NCI-H187 (cell line): Measurements from ENCODE around the gene PDE10A.

ENCODE experiments used
- DNase-seq, 2 experiments: peaks; one replicate each; lab custom pipeline; 2025; lab: John Stamatoyannopoulos, UW

Gene PDE10A

GRCh38 chr6:165655191-165655590, 7.8 kb downstream of the PDE10A start:
- no peak for DNase-seq

DNA sequence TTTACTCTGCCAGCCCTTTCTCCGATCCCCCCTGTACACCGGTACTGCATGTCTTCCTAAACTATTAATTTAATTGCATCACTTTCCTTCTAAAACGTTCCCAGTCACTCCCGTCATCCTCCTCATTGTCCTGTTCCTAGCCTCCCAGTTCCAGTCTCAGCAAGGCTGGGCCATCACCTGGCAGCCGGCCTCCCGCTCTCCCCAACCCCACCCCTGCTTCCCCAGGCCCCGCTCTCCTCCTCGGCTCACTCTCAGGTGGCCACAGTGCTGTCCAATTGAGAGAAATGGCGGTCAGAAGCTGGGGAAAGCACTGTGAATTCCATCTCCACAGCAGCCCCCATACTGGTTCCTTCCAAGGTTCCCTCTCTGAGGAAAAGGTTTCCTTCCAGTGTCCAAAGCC, 8.9 kb downstream of the PDE10A start:
- DNase-seq = no peak

- DNase-seq = no peak
Observed at GRCh38 chr6:165653607-165654006, 9.4 kb downstream of the PDE10A start.

GRCh38 chr6:165653196-165653595, 9.8 kb downstream of the PDE10A start:
- no peak for DNase-seq

- no peak for DNase-seq
Observed at GRCh38 chr6:165652766-165653165, 10.3 kb downstream of the PDE10A start.

DNA sequence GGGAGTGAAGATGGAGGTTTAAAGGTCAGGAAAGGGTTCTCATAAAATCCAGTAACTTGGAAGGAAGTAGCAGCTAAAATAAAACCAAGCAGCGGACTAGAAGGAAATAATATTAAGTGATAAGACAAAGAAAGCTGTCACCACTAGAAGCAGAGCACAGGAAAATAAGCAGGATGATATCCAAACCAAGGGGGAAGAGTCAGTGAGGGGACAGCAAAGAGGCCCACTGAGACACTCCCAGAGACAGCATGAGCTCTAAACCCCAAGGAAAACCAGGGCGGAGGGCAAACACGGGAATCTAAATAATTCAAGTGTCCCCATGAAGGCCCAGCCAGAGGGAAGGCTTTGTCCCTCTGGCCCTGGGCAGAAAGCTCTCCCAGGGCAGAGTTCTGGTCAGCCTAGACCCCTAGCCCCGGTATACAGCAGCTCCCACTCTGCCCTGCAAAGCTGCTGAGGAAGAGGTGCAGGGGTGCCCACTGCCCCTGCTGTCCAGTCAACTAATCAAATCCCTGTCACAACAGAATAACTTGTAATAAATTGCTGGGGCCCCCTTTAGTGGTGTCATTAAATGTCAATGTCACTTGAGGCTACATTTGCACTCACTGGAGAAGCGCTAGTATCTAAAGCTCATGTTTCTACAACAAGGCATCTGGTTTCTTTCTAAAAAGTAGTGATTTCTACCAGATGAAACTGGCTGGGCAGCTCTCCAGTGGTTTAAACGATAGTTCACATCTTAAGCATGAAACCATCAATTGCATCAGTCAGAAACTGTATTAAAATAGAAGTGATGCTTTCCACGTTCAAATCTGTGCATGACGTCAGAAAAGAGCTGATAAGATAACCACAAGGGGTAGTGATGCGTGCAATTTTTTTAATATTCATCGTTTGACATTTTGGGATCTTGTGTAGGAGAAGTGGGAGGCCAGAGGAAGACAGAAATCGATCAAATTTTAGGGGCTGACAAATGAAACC, 13.6 kb downstream of the PDE10A start:
- DNase-seq = no peak

GRCh38 chr6:165647041-165647440, 16.0 kb downstream of the PDE10A start:
- DNase-seq = no peak

- no peak for DNase-seq
Observed at GRCh38 chr6:165645919-165646318, 17.1 kb downstream of the PDE10A start.

DNA sequence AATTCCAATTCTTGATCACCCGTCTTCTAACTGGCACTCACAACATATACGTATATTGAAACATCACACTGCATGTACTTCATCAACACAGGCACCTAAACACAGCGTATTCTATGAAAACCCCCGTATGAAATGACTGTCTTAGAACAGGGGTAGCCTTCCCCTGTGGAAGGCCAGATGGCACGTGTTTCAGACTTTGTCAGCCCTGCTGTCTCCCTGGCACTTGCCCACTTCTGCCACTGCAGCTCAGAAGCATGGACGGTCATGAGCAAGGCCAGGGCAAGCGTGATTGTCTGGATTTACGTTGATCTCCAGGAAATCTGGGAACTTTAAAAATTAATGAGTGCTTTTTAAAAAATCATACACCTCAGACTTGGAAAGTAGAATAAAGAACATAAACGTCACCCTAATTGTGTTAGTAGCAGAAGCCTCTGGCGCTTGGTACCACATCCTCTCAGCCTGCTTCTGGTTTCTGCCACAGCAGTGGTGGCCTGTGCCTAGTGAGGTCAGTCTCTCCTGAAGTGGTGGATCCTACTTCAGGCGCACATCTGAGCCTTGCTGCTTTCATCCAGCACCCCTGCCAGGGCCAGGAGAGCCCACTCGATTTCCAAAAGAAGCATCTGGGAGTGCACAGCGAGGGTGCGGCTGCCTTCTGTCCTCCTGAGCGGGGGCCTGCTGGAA, 18.3 kb downstream of the PDE10A start:
- no peak for DNase-seq

- DNase-seq = no peak
Observed at GRCh38 chr6:165643015-165643414, 20.0 kb downstream of the PDE10A start.

GRCh38 chr6:165641672-165642156, 21.3 kb downstream of the PDE10A start:
- DNase-seq = no peak

DNA sequence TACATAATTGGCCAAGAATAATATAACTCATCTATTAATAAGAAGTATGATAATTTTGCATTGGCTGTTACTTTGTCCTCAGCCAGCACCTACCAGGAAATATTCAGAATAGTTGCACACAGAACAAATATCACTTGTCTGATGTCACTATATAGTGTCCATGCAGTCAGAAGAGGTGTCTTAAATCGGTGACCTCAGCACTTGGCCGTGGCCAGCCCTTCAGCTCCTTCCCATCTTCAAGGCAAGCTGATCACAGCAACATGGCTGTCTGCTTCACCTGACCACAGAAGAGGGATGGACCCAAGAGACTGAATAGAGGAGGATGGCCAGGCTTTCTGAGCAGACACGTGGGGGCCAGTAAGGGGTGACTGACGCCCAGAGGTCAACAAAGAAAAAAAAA, 22.2 kb downstream of the PDE10A start:
- no peak for DNase-seq

DNA sequence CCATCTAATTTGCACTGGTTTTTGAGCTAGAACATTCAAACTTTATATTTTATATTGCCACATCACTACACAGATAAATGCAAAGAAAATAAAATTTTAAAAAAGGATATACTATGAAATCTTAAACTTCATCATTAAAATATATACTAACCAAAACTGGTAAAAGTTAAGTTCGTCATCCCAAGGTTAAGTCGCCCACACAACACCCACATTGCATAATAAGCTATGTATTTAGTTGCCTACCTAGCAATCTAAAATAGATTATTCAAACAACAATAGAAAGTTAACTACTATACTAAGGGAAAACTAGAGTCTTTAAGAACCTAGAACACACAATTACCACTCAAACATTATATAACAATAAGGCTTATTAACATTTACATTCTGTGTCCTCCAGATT, 24.5 kb downstream of the PDE10A start:
- no peak for DNase-seq

GRCh38 chr6:165637586-165637985, 25.5 kb downstream of the PDE10A start:
- DNase-seq = no peak

DNA sequence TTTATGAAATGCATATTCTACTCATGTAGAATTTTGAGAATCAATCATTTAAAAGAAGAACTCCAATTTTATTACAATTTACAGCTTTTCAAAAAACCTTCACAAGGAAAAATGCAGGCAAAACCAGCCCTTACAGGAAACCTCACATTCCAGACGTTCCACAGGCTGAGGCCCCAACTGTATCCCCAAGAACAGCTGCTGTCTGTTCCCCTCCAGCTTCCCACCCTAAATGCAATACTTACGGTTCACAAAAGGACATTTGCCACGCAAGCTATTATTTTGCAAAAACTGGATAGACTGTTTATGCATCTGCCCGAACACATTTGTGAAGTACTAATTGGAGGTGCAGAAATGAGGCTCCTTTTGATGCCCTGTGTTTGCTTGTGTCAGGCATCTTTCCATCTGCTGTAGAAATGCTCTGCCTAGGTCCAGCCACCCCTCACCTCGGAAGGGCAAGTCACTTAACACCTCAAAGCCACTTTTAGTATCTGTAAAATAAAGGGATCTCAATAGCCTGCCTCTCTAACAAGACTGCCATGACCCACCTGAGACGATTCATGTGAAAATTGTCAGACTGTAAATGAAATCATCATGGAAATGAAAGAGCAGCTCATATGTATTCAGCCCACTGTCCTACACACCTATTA, 26.5 kb downstream of the PDE10A start:
- DNase-seq = no peak

DNA sequence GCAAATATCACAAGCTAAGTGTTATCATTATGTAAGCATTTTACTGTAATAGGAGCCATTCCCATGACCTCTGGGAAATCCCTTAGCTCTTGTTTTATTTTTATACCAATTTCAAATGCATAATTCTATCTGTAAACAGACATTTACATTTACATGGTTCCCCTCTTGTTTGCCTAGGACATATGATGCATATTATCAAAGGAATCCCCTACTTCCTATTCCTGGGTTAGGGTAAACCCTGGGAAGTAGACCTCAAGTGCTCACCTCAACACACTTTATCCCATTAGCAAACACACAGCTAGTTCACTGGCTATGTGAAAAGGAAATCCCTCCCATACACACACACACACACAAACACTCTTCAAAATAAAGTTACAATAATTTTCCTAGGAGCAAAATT, 27.1 kb downstream of the PDE10A start:
- DNase-seq = no peak

- no peak for DNase-seq
Observed at GRCh38 chr6:165634101-165634880, 28.8 kb downstream of the PDE10A start.

DNA sequence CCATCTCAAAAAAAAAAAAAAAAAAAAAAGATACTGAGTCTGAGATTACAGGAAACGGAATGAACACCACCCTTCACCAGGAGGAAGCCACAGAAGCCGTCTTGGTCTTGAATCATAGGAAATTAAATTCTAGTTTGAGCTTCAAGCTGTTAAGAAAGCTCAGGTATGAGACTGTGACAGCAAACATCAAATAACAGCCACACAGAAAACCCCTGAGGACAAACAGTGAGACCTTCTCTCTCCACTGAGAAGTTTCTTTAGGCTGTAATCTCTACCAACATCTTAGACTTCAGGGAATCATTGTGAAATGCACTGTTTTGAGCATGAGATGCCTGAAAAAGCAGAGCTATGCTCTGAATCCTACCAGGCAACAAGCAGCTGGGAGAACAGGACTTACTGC, 30.8 kb downstream of the PDE10A start:
- DNase-seq = no peak

DNA sequence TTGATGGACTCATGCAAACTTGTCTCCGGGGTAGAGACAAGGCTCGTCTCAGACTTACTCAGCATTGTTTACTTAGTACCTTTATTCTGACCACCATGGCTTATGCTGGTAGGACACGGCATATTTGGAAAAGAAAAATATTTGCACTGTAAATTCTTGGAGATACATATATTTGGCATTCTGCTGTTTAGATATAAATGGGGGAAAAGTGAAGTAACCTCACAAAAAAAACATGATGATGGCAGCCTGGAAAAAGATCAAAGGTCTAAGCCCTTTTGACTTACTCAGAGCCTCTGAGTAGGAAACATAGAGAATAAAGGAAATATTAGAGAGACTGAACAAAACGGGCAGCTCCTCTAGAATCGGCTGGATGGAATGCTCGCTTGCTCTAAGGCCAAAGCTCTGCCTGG, 32.5 kb downstream of the PDE10A start:
- DNase-seq = no peak

- DNase-seq = no peak
Observed at GRCh38 chr6:165628955-165629354, 34.1 kb downstream of the PDE10A start.

- DNase-seq = no peak
Observed at GRCh38 chr6:165627366-165627765, 35.7 kb downstream of the PDE10A start.

DNA sequence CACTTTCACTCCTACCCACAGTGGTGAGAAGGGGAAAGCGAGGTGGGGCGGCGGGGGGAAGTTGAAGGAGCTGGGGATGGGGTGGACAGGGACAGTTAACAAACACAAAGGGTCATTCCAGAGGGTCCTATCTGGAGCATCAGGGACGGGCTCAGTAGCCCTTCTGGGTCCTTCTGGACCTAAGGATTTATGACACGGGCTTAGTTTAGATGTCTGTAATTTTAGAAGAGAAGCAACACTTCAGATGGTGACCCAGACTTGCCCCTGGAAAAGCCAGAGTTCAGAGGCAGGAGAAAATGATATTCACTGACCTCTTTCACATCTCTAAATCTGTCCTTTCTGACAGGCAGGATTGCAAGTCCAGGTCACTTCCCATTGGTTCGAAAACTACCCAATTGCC, 36.3 kb downstream of the PDE10A start:
- no peak for DNase-seq
